ENCODE measurements around the gene TRIP10. TPM values are rescaled to one million over a fixed set of nuclear protein-coding genes. Genes with fewer than 3 reads are reported as not detected.

The TRIP10 gene
- total and polyA plus RNA-seq, 2 of the 13 experiments (the other 11 are each of a cell fraction or from before 2014, with no cell fraction given) = 32.5 to 33.2 TPM

- TF ChIP-seq, protein P1, sequence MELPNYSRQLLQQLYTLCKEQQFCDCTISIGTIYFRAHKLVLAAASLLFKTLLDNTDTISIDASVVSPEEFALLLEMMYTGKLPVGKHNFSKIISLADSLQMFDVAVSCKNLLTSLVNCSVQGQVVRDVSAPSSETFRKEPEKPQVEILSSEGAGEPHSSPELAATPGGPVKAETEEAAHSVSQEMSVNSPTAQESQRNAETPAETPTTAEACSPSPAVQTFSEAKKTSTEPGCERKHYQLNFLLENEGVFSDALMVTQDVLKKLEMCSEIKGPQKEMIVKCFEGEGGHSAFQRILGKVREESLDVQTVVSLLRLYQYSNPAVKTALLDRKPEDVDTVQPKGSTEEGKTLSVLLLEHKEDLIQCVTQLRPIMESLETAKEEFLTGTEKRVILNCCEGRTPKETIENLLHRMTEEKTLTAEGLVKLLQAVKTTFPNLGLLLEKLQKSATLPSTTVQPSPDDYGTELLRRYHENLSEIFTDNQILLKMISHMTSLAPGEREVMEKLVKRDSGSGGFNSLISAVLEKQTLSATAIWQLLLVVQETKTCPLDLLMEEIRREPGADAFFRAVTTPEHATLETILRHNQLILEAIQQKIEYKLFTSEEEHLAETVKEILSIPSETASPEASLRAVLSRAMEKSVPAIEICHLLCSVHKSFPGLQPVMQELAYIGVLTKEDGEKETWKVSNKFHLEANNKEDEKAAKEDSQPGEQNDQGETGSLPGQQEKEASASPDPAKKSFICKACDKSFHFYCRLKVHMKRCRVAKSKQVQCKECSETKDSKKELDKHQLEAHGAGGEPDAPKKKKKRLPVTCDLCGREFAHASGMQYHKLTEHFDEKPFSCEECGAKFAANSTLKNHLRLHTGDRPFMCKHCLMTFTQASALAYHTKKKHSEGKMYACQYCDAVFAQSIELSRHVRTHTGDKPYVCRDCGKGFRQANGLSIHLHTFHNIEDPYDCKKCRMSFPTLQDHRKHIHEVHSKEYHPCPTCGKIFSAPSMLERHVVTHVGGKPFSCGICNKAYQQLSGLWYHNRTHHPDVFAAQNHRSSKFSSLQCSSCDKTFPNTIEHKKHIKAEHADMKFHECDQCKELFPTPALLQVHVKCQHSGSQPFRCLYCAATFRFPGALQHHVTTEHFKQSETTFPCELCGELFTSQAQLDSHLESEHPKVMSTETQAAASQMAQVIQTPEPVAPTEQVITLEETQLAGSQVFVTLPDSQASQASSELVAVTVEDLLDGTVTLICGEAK (IDR thresholded peaks at IDR 0.05) = no peak
- TF ChIP-seq, protein P1 (CRISPR knock-in tag; IDR thresholded peaks at IDR 0.05) = no peak; the same call in 1 of the 2 replicates
- TF ChIP-seq ZIK1 (CRISPR knock-in tag; IDR thresholded peaks at IDR 0.05; ENCODE audit: borderline replicate concordance, low read depth) (no peak), HNRNPLL (IDR thresholded peaks at IDR 0.05; ENCODE audit: low read depth, low read length, poor library complexity, severe bottlenecking) (peak; percentile 64), RFX5 (IDR thresholded peaks at IDR 0.05; ENCODE audit: low read depth, low read length) (no peak), HIVEP1 (CRISPR knock-in tag; IDR thresholded peaks at IDR 0.05) (peak; percentile 90), AHDC1 (CRISPR knock-in tag; IDR thresholded peaks at IDR 0.05; ENCODE audit: borderline replicate concordance) (no peak), ZNF274 (CRISPR knock-in tag; IDR thresholded peaks at IDR 0.05) (no peak), HMG20A (CRISPR knock-in tag; IDR thresholded peaks at IDR 0.05; ENCODE audit: borderline replicate concordance) (no peak), CHD4 (IDR thresholded peaks at IDR 0.05; ENCODE audit: borderline replicate concordance, low read length) (no peak; the same call in 1 of the 2 replicates)
- TF ChIP-seq, protein P2, sequence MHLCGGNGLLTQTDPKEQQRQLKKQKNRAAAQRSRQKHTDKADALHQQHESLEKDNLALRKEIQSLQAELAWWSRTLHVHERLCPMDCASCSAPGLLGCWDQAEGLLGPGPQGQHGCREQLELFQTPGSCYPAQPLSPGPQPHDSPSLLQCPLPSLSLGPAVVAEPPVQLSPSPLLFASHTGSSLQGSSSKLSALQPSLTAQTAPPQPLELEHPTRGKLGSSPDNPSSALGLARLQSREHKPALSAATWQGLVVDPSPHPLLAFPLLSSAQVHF (CRISPR knock-in tag; IDR thresholded peaks at IDR 0.05) = no peak
These were observed 13.0 kb downstream of the TRIP10 start (continued) for GRCh38 chr19:6752256-6753177.

All from HepG2 (cell line).